ENCODE measurements around the gene GDF11.

DNA sequence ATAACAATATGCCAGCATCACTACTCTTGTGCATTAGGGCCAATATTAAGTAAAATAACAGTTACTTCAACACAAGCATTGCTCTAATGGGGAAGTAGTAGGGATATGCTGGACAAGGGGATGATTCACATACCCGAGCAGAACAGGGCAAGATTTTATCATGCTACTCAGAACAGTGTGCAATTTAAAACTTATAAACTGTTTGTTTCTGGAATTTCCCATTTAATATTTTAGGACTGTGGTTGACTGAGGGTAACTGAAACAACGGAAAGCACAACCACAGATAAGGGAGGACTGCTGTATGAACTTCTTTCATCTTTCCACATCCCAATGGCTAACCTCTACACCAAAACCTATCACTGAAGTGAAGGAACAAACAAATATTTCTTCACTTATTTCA, 37.8 kb downstream of the GDF11 start:
- TF ChIP-seq, protein P1, sequence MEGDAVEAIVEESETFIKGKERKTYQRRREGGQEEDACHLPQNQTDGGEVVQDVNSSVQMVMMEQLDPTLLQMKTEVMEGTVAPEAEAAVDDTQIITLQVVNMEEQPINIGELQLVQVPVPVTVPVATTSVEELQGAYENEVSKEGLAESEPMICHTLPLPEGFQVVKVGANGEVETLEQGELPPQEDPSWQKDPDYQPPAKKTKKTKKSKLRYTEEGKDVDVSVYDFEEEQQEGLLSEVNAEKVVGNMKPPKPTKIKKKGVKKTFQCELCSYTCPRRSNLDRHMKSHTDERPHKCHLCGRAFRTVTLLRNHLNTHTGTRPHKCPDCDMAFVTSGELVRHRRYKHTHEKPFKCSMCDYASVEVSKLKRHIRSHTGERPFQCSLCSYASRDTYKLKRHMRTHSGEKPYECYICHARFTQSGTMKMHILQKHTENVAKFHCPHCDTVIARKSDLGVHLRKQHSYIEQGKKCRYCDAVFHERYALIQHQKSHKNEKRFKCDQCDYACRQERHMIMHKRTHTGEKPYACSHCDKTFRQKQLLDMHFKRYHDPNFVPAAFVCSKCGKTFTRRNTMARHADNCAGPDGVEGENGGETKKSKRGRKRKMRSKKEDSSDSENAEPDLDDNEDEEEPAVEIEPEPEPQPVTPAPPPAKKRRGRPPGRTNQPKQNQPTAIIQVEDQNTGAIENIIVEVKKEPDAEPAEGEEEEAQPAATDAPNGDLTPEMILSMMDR (IDR thresholded peaks at IDR 0.05; ENCODE audit: low read depth, low read length, poor library complexity, severe bottlenecking) = no peak
- no peak for TF ChIP-seq EZH2phosphoT487 (IDR thresholded peaks at IDR 0.05; ENCODE audit: borderline replicate concordance, low read length)

All from DOHH2 (cell line).